Activated CD8-positive, alpha-beta T cell treated with anti-CD3 and anti-CD28 coated beads for 36 hours (primary cell): Measurements from ENCODE around the gene MORC3. TPM values are rescaled to one million over a fixed set of nuclear protein-coding genes. Genes with fewer than 3 reads are reported as not detected.
A peak's percentile ranks its signal among the peaks of the same experiment; 100 is the strongest.

Experiments used
- ATAC-seq: fragments of 200-7000 bp; cut with Tn5 transposase; one replicate; pipeline ENCODE4 v1.10.0; 2021; ENCODE audit warnings: mild to moderate bottlenecking, moderate library complexity
- CTCF ChIA-PET: fragments of 350-600 bp; sonication (Branson Sonifier 250); formaldehyde crosslinking; loops from one replicate; lab custom pipeline; 2021; ENCODE audit warnings: antibody characterized with exemption; lab: Charles Lee
- POLR2A ChIA-PET: fragments of 350-600 bp; sonication (Branson Sonifier 250); formaldehyde crosslinking; loops from one replicate; lab custom pipeline; 2021; ENCODE audit warnings: antibody characterized with exemption; lab: Charles Lee
- DNase-seq: peaks from one replicate; pipeline ENCODE4 v3.0.0-alpha.2; 2020
- H3K27ac Mint-ChIP-seq: one replicate; pipeline ENCODE4 v1.8.0; 2021; ENCODE audit warnings: mild to moderate bottlenecking, mixed read lengths
- H3K27me3 Mint-ChIP-seq: one replicate; pipeline ENCODE4 v1.8.0; 2021; ENCODE audit warnings: mixed read lengths
- H3K36me3 Mint-ChIP-seq: one replicate; pipeline ENCODE4 v1.8.0; 2021; ENCODE audit warnings: low read depth, mixed read lengths
- H3K4me1 Mint-ChIP-seq: one replicate; pipeline ENCODE4 v1.8.0; 2021; ENCODE audit warnings: low read depth, mixed read lengths
- H3K4me3 Mint-ChIP-seq: one replicate; pipeline ENCODE4 v1.8.0; 2021; ENCODE audit warnings: mild to moderate bottlenecking, moderate library complexity, mixed read lengths
- H3K9me3 Mint-ChIP-seq: one replicate; pipeline ENCODE4 v1.8.0; 2021; ENCODE audit warnings: mixed read lengths
- CTCF ChIP-seq: fragments of 200-600 bp; IDR thresholded peaks from one replicate; pipeline ENCODE4 v1.8.0; 2022; ENCODE audit warnings: antibody characterized with exemption, mild to moderate bottlenecking
- intact Hi-C: fragments of 100-400 bp; cut with micrococcal nuclease; formaldehyde crosslinking; loops from one replicate; pipeline ENCODE4 v1.10.0; 2022
- total RNA-seq, 2 experiments: library from RNA; stranded (reverse); gene quantifications; one replicate each; pipeline ENCODE4 v1.2.3, GENCODE V29; 2021

MORC3 gene
- total RNA-seq, 2 experiments from 2014 or later: 20.4 to 20.7 TPM

DNA sequence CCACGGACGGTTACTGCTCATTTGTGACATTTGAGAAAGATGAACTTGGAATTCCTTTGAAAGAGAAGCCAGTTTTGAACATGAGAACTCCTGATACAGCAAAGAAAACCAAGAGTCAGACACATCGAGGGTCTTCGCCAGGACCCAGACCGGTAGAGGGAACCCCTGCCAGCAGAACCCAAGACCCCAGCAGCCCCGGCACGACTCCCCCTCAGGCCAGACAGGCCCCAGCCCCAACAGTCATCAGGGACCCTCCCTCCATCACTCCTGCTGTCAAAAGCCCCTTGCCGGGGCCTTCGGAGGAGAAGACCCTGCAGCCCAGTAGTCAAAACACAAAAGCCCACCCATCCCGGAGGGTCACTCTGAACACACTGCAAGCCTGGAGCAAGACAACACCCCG is 92.9 kb downstream of the MORC3 start:
- H3K4me3 Mint-ChIP-seq: no peak overlapping the region
- TF ChIP-seq CTCF: no peak
- no peaks in the 10 kb centered on the region for H3K4me1 Mint-ChIP-seq
- DNase-seq (no peak), ATAC-seq (no peak)
- H3K27ac Mint-ChIP-seq: no peak overlapping the region
- H3K9me3 Mint-ChIP-seq: no peaks in the 10 kb centered on the region
- intact Hi-C loops: no loop called here
- H3K27me3 Mint-ChIP-seq: no peaks in the 10 kb centered on the region
- peaks cover 56% of the 10 kb centered on the region for H3K36me3 Mint-ChIP-seq
- CTCF ChIA-PET: no interaction called here
- POLR2A ChIA-PET: no interaction called here

DNA sequence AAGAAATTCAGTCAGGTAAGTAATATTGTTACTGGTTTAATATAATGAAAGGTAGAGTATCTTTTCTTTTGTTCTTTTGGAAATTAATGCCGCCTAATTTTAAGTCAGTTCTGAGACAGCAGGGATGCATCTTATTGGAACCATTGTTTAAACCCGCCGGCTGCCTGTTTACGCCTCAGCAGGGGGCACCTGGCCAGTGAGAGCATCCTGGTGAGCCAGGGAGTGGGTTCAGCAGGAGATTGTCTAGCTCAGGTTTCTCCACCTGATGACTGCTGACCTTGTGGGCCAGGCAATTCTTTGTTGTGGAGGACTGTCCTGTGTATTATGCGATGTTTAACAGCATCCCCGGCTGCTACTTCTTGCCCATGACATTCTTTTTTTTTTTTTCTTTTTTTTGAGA is 95.4 kb downstream of the MORC3 start:
- ChIA-PET POLR2A (no interaction called here), CTCF (interaction anchor here (1.6 kb wide), 1 partner anchor 12 kb away, joined by 4 read pairs; no protein-coding TSS in a partner anchor)
- ATAC-seq (no peak), DNase-seq (no peak)
- Mint-ChIP-seq H3K27ac (no peak overlapping the region), H3K9me3 (no peaks in the 10 kb centered on the region), H3K27me3 (no peaks in the 10 kb centered on the region), H3K4me1 (no peaks in the 10 kb centered on the region), H3K36me3 (peaks cover 48% of the 10 kb centered on the region), H3K4me3 (no peak overlapping the region)
- no peak for TF ChIP-seq CTCF
- intact Hi-C loops: no loop called here

- no peak overlapping the region for H3K27ac Mint-ChIP-seq
These were observed 99.2 kb downstream of the MORC3 start for GRCh38 chr21:36419241-36419640.

DNA sequence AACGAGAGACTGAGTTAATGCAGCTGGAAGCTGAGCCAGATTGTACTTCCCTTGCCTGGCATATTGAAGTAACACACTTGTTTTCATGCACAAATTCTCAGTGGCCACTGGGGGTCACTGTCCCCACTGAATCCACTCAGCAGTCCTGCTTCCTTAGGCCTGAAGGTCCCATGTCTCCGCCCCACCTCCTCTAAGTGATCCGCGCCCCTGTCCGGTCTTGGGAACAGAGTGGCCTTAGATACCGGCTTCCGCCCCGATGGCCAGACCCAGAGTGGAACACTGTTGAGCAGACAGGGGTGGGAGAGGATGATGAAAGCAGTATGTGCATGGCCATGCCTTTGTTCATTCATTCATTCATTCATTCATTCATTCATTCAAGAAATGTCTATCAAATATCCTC is 100.0 kb downstream of the MORC3 start:
- CTCF ChIA-PET: interaction anchor here (0.7 to 1.8 kb wide), 6 partner anchors 9 to 36 kb away, joined by 3 to 6 read pairs (median 3); no protein-coding TSS in a partner anchor
- peak; percentile 67 for ATAC-seq

More at GRCh38 chr21:36419241-36419640, 99.2 kb downstream of the MORC3 start:
- no peaks in the 10 kb centered on the region for H3K9me3 Mint-ChIP-seq
- DNase-seq (no peak), ATAC-seq (no peak)
- no peak for TF ChIP-seq CTCF
- intact Hi-C loops: no loop called here
- H3K4me1 Mint-ChIP-seq: no peaks in the 10 kb centered on the region
- H3K4me3 Mint-ChIP-seq: no peak overlapping the region
- ChIA-PET POLR2A (no interaction called here), CTCF (interaction anchor here (0.7 to 1.8 kb wide), 7 partner anchors 9 to 86 kb away, joined by 3 to 6 read pairs (median 3); no protein-coding TSS in a partner anchor)
- H3K36me3 Mint-ChIP-seq: peaks cover 22% of the 10 kb centered on the region
- no peaks in the 10 kb centered on the region for H3K27me3 Mint-ChIP-seq

More for the DNA sequence above, 100.0 kb downstream of the MORC3 start:
- intact Hi-C loops: no loop called here
- POLR2A ChIA-PET: no interaction called here
- Mint-ChIP-seq H3K36me3 (peaks cover 18% of the 10 kb centered on the region), H3K27ac (no peak overlapping the region), H3K4me1 (no peaks in the 10 kb centered on the region), H3K27me3 (no peaks in the 10 kb centered on the region), H3K9me3 (no peaks in the 10 kb centered on the region), H3K4me3 (no peak overlapping the region)
- TF ChIP-seq CTCF: peak; percentile 69
- DNase-seq: peak; percentile 62
